ENCODE results near the gene UBXN7. TPM values are rescaled to one million over a fixed set of nuclear protein-coding genes. Genes with fewer than 3 reads are reported as not detected.

The UBXN7 gene
- total and polyA plus RNA-seq, 2 of the 13 experiments (the other 11 are each of a cell fraction or from before 2014, with no cell fraction given): 12.5 to 15.9 TPM

DNA sequence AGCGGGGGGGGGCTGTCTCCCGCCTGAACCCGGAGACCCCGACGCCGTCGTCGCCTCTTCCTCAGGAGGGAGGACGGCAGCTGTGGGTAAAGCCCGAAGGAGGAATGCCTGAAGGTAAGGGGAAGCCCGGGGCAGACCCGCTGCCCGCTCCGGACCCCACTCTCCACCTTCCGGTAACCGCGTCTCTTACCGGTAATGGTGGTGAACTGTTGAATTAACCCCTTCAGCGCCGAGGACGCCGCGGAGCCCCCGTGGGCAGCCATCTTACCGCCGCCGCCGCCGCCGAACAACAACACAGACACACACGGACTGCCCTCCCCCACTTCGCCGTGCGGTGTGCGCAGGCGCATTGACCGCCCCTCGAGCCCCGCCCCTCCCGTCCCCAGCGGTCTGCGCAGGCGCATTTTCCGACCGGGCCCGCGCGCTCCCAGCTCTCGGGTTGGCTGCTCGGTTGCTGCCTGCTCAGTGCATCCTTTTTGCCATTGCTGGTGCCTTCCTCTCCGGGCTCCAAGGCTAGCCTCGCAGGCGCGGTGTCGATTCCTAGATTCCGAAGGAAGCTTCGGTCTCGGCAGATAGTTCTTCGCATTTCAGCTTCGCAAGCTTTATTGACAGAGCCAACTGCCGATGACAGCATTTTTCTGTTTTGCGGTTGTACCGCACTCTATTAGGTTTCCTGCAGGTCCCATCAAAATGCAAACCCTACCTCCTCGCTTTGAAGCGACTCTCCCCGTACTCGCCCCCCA is at the start of gene UBXN7 (continued):
- TF ChIP-seq, protein P1, sequence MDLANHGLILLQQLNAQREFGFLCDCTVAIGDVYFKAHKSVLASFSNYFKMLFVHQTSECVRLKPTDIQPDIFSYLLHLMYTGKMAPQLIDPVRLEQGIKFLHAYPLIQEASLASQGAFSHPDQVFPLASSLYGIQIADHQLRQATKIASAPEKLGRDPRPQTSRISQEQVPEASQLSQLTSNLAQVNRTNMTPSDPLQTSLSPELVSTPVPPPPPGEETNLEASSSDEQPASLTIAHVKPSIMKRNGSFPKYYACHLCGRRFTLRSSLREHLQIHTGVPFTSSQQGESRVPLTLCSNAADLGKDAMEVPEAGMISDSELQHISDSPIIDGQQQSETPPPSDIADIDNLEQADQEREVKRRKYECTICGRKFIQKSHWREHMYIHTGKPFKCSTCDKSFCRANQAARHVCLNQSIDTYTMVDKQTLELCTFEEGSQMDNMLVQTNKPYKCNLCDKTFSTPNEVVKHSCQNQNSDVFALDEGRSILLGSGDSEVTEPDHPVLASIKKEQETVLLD (CRISPR knock-in tag; IDR thresholded peaks at IDR 0.05; ENCODE audit: low read depth): peak; percentile 86
- TF ChIP-seq REPIN1 (CRISPR knock-in tag; IDR thresholded peaks at IDR 0.05; ENCODE audit: borderline replicate concordance, low read depth): 0 out of 2 replicates have a peak, but pooled peaks have one; percentile 16
- TF ChIP-seq, protein P2, sequence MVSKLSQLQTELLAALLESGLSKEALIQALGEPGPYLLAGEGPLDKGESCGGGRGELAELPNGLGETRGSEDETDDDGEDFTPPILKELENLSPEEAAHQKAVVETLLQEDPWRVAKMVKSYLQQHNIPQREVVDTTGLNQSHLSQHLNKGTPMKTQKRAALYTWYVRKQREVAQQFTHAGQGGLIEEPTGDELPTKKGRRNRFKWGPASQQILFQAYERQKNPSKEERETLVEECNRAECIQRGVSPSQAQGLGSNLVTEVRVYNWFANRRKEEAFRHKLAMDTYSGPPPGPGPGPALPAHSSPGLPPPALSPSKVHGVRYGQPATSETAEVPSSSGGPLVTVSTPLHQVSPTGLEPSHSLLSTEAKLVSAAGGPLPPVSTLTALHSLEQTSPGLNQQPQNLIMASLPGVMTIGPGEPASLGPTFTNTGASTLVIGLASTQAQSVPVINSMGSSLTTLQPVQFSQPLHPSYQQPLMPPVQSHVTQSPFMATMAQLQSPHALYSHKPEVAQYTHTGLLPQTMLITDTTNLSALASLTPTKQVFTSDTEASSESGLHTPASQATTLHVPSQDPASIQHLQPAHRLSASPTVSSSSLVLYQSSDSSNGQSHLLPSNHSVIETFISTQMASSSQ (IDR thresholded peaks at IDR 0.05; ENCODE audit: low read depth): no peak
- TF ChIP-seq, protein P2 (CRISPR knock-in tag; IDR thresholded peaks at IDR 0.05; ENCODE audit: borderline replicate concordance): peak; percentile 40; the same call in 1 of the 2 replicates
- TF ChIP-seq ZNF496 (CRISPR knock-in tag; IDR thresholded peaks at IDR 0.05; ENCODE audit: insufficient replicate concordance): no peak
- peak; percentile 82 for TF ChIP-seq ZNF614 (CRISPR knock-in tag; IDR thresholded peaks at IDR 0.05; ENCODE audit: borderline replicate concordance)
- TF ChIP-seq MXI1 (IDR thresholded peaks at IDR 0.05; ENCODE audit: borderline replicate concordance, low read depth, low read length): peak; percentile 68; the same call in 2 of the 3 replicates
- TF ChIP-seq ZNF616 (CRISPR knock-in tag; IDR thresholded peaks at IDR 0.05; ENCODE audit: low read depth): 0 out of 2 replicates have a peak, but pooled peaks have one; percentile 23
- no peak for TF ChIP-seq ISX (CRISPR knock-in tag; conservative IDR thresholded peaks at IDR 0.05)
- TF ChIP-seq, protein P3, sequence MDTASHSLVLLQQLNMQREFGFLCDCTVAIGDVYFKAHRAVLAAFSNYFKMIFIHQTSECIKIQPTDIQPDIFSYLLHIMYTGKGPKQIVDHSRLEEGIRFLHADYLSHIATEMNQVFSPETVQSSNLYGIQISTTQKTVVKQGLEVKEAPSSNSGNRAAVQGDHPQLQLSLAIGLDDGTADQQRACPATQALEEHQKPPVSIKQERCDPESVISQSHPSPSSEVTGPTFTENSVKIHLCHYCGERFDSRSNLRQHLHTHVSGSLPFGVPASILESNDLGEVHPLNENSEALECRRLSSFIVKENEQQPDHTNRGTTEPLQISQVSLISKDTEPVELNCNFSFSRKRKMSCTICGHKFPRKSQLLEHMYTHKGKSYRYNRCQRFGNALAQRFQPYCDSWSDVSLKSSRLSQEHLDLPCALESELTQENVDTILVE (CRISPR knock-in tag; IDR thresholded peaks at IDR 0.05): peak; percentile 88
- no peak for TF ChIP-seq NFIC (IDR thresholded peaks at IDR 0.05; ENCODE audit: low read length)
- 0 out of 2 replicates have a peak, but pooled peaks have one; percentile 37 for TF ChIP-seq ZSCAN25 (CRISPR knock-in tag; IDR thresholded peaks at IDR 0.05)
- TF ChIP-seq ZBTB42 (CRISPR knock-in tag; IDR thresholded peaks at IDR 0.05): 0 out of 2 replicates have a peak, but pooled peaks have one; percentile 35
- TF ChIP-seq YEATS4 (CRISPR knock-in tag; IDR thresholded peaks at IDR 0.05; ENCODE audit: borderline replicate concordance): peak; percentile 7; the same call in 1 of the 2 replicates
- TF ChIP-seq, protein P4, sequence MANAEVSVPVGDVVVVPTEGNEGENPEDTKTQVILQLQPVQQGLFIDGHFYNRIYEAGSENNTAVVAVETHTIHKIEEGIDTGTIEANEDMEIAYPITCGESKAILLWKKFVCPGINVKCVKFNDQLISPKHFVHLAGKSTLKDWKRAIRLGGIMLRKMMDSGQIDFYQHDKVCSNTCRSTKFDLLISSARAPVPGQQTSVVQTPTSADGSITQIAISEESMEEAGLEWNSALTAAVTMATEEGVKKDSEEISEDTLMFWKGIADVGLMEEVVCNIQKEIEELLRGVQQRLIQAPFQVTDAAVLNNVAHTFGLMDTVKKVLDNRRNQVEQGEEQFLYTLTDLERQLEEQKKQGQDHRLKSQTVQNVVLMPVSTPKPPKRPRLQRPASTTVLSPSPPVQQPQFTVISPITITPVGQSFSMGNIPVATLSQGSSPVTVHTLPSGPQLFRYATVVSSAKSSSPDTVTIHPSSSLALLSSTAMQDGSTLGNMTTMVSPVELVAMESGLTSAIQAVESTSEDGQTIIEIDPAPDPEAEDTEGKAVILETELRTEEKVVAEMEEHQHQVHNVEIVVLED (CRISPR knock-in tag; IDR thresholded peaks at IDR 0.05; ENCODE audit: borderline replicate concordance): peak; percentile 52; the same call in 1 of the 2 replicates
- TF ChIP-seq ZNF232 (CRISPR knock-in tag; IDR thresholded peaks at IDR 0.05; ENCODE audit: borderline replicate concordance): 0 out of 2 replicates have a peak, but pooled peaks have one; percentile 33
- no peak; the same call in 1 of the 2 replicates for TF ChIP-seq ZNF678 (CRISPR knock-in tag; IDR thresholded peaks at IDR 0.05)
- TF ChIP-seq JARID2 (CRISPR knock-in tag; IDR thresholded peaks at IDR 0.05; ENCODE audit: insufficient replicate concordance): no peak
- TF ChIP-seq ZFP90 (CRISPR knock-in tag; IDR thresholded peaks at IDR 0.05; ENCODE audit: borderline replicate concordance): 0 out of 2 replicates have a peak, but pooled peaks have one; percentile 36
- no peak for TF ChIP-seq SNRNP70 (IDR thresholded peaks at IDR 0.05; ENCODE audit: low read depth, low read length)
